CD1c-positive myeloid dendritic cell (primary cell): Measurements from ENCODE around the gene ATG5.
A peak's percentile ranks its signal among the peaks of the same experiment; 100 is the strongest.
"Not testable (repeated sequence)": the region's sequence is repeated elsewhere in the genome, so short reads cannot be mapped to it uniquely, and the experiment has no call there.

ENCODE experiments used
- DNase-seq: peaks from one replicate; pipeline ENCODE4 v3.0.0-alpha.2; 2016; ENCODE audit errors: extremely low spot score

ATG5 gene

DNA sequence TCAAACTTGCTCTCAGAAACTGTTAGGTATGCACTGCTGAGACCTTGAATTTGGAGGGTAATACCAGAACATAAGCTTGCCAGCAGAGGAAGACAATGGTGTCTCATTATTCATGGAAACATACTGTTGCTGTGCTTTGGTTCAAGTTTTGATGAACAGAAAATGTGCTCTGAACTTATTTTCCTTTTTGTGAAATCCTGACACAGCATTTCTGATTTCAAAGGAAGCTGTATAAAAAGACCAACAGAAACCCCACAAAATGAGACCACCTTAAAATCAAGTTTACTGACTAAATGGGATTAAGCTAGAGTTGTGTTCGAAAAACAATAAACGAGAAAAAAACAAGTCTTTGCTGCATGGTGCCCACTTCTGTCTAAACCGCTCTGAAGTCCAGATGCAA lies 169.1 kb downstream of the ATG5 start:
- no peak for DNase-seq

- DNase-seq, result peak; percentile 78
These were observed 170.2 kb downstream of the ATG5 start for GRCh38 chr6:106155219-106155830.

GRCh38 chr6:106154326-106154725 lies 171.2 kb downstream of the ATG5 start:
- DNase-seq, result no peak

GRCh38 chr6:106152952-106153351 lies 172.6 kb downstream of the ATG5 start:
- no peak for DNase-seq

DNA sequence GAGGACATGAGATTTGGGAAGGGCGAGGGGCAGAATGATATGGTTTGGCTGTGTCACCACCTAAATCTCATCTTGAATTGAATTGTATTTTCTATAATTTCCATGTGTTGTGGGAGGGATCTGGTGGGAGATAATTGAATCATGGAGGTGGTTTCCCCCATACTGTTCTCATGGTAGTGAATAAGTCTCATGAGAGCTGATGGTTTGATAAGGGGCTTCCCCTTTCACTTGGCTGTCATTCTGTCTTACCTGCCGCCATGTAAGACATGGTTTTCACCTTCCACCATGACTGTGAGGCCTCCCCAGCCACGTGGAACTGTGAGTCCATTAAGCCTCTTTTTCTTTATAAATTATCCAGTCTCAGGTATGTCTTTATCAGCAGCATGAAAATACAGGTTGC lies 173.1 kb downstream of the ATG5 start:
- not testable (repeated sequence) for DNase-seq

- DNase-seq, result no peak
These were observed 176.0 kb downstream of the ATG5 start for GRCh38 chr6:106149472-106150069.

GRCh38 chr6:106147476-106147875 lies 178.1 kb downstream of the ATG5 start:
- DNase-seq, result no peak

DNA sequence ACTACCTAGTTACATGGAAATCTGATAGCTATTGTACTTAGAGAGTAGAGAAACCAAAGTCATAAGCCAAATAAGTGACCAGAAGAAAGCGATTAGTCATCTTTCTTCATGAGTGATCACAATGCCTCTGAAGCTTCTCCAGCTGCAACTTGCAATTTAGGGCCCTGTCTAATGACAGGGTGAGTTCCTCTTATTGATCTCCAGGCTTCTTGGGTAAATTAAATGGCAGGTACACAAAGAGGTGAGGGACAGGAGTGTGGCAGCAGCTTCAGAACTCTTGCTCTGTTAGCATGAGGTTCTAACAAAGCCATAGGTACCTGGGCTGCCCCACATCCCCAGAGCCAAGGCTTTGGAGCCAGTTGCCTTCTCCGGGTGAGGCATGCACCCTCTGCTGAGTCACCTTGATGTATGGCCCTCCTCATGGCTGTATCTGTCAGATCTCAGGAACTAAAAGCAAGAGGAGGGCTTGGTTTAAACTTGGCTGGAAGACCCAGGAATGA lies 178.7 kb downstream of the ATG5 start:
- DNase-seq, result no peak

GRCh38 chr6:106145741-106146227 lies 179.8 kb downstream of the ATG5 start:
- no peak for DNase-seq

DNA sequence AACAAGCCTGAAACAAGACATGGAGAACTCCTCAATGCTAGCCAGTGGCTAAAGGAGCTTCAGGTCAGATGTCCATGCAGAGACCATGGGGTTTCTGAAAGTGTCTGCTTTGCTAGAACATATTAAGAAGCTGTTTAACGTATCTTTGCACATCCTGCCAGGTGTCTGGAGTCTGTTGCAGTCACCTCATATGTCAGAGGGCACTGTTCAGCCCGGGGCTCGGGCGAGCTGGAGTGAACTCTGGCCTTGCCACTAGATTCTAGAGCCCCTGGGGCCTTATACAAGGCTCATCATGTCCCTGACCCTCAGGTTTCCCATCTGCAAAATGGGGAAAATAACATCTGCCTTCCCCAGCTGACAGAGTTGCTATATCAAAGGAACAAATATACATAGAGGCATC lies 180.4 kb downstream of the ATG5 start:
- DNase-seq, result no peak

- DNase-seq, result no peak
These were observed 181.9 kb downstream of the ATG5 start for GRCh38 chr6:106143665-106144064.

DNA sequence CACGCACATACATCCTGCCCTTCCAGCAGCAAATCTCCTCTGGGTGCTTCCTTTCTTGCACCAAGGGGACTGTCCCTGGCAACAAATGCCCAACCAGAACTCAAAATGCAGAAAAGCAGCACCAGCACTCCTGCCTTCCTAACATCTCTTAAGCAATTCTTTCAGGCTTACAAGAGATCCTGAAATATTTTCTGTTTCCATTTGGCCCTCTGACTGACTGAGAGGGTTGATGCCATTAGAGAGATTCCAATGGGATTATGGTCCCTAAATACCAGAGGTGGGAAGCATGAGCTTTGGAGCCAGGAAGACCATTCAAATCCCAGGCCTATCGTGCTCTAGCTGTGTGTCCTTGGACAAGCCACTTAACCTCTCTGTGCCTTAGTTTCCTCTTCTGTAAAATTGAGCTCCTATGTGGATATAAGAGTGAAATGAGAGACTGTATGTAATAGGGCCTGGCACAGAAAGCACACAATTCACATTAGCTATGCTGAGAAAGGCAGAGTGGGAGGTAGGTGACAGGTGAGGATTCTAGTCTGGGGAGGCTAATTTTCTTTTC lies 182.6 kb downstream of the ATG5 start:
- no peak for DNase-seq

DNA sequence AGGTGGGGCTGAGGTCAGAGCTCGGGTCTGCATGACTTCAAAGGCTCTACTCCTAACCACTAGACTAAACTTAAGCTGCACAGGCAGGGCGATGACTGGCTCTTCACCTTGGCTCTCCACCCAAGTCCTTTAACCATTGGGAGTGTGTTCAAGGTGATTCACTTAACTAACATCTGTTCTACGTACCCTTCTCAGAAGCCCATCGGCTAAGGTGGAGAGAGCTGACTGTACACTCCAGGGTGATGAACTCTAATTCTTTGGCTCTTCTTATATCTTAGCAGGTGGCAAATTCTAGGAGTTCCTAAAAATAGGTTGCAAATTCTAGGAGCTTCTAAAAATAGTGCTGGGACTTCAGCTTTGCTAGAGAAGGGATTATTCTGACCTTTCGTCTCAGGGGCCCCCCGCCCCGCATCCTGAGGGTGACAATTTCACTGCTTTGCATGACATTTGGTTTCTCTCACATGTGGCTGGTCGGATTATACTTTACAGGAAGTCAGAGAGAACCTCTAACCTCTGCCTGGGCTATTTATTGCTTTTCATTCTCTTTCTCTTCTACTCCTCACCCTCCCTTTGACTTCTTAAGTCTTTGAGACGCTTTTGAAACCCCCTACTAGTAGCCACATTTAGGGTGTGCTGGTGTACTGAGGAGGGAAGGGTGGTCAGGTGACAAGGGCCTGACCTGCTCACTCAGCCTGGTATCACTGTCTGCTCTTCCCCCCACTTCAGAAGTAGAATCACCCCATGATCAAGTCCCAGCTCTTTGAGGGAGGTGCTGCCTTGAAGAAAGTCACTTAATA lies 183.9 kb downstream of the ATG5 start:
- DNase-seq, result no peak

GRCh38 chr6:106138151-106138550 lies 187.4 kb downstream of the ATG5 start:
- no peak for DNase-seq

DNA sequence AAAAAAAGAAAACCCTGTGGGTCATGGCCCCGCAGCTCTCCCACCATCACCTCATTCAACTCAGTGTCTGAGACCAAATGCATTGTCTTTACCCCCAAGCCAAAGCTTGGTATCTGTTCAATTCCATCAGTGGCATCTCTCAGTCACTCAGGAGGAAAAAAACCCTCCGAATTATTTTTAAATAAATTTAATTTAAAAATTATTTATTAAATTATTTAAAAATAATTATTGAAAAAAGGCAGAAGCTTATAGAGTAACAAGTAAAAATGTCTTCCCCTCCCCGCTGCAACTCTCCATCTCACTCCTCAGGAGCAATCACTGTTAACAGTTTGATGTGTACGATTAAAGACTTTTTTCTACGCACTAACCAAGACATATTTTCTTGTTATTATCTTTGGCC lies 188.7 kb downstream of the ATG5 start:
- DNase-seq, result no peak

GRCh38 chr6:106135911-106136571 lies 189.5 kb downstream of the ATG5 start:
- DNase-seq, result no peak

- DNase-seq, result peak; percentile 31
These were observed 190.5 kb downstream of the ATG5 start for GRCh38 chr6:106134906-106135634.
